GM10266 (cell line): Measurements from ENCODE around the gene SOX3.

Experiments used
- DNase-seq: peaks from one replicate; pipeline ENCODE4 v3.0.0; 2012; ENCODE audit errors: extremely low spot score
- TF ChIP-seq, protein P1 (sequence below): IDR thresholded peaks from 2 replicates; pipeline ENCODE4 v1.5.1; 2012; ENCODE audit warnings: mild to moderate bottlenecking, low read depth; ENCODE audit not compliant: control insufficient read depth, insufficient read depth; ENCODE audit errors: missing control alignments

Gene SOX3

DNA sequence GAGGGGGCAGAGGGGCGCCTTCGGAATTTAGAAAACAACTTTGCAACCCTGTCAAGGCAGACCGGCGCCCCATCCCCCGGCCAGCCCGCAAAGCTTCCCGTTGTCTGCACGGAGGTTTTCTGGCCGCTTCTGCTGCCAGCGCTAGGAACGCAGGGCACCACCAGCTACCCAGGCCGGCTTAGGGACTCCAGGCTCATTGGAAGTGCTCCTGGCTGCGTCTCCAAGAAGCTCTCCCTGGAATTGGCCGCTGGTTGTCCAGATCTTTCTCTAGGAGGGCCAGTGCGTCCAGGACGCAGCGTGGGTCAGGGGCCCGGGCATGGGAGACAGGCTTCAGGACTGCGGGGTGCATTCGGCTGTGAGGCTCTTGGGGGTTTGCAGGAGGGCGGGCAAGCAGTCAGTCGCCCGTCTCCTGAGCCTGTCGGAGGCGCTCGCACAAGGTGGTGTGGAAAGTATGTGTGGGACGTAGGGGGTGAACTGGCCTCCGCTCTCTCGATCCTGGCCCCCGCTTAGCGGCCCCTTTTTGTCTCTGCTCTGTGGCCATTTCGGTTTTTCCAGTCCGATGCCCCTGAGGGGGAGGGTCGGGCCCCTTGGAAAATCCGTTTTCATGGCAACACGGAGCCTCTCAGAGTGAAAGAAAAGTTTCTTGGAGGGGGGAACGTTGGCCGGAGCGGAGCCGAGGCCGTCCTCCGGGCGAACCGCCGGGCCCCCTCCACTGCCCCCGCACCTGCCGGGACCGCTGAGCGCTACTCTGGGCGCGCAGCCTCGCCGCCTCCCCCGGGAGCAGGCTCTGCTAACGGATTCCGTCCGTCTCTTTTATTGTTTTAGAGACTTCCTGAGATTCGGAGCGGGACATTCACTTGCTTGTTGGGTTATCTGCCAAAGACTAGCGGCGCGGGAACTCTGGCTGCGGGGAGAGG, 810 bp upstream of the SOX3 start:
- no peak for DNase-seq

DNA sequence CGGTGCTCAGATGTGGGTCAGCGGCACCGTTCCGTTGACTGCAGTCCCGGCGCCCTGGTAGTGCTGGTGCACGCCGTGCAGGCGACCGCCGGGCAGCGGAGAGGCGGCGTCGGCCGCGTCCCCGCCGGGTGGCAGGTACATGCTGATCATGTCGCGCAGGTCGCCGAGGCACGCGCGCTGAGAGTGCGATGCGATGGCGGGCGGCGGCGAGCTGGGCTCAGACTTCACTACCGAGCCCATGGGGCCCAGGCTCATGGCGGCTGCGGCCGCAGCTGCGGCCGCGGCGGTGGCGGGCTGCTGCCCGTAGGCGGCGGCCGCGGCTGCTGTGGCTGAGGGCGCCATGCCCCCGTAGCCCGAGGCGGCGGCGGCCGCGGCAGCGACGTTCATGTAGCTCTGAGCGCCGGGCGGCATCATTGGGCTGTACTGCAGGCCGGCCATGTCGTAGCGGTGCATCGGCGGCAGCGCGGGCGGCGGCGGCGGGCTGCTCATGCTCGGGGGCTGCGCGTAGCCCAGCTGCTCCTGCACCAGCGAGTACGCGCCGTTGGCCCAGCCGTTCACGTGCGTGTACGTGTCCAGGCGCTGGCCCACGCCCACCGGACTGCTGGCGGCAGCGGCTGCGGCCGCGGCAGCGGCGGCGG, 1.0 kb downstream of the SOX3 start:
- TF ChIP-seq, protein P1, sequence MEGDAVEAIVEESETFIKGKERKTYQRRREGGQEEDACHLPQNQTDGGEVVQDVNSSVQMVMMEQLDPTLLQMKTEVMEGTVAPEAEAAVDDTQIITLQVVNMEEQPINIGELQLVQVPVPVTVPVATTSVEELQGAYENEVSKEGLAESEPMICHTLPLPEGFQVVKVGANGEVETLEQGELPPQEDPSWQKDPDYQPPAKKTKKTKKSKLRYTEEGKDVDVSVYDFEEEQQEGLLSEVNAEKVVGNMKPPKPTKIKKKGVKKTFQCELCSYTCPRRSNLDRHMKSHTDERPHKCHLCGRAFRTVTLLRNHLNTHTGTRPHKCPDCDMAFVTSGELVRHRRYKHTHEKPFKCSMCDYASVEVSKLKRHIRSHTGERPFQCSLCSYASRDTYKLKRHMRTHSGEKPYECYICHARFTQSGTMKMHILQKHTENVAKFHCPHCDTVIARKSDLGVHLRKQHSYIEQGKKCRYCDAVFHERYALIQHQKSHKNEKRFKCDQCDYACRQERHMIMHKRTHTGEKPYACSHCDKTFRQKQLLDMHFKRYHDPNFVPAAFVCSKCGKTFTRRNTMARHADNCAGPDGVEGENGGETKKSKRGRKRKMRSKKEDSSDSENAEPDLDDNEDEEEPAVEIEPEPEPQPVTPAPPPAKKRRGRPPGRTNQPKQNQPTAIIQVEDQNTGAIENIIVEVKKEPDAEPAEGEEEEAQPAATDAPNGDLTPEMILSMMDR, result no peak
- DNase-seq, result no peak

More for the DNA sequence above, 810 bp upstream of the SOX3 start:
- TF ChIP-seq, protein P1, result no peak

DNA sequence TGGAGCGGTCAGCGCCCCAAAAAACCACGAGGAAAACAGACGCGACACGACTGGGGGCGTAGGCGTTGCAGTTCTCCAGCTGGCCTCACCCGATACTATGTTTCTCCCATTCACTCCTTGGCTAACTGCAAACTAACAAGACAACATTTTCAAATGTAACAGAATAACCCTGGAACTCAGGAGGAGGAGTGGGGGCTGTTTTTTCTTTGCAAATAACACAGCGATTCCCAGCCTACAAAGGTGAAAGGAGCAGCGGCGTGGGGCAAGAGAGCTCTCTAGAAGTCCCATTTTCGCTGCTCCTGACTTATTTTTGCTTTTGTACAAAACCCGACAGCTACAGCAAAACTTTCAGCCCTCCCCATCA, 1.6 kb downstream of the SOX3 start:
- DNase-seq, result no peak
- TF ChIP-seq, protein P1, result no peak

DNA sequence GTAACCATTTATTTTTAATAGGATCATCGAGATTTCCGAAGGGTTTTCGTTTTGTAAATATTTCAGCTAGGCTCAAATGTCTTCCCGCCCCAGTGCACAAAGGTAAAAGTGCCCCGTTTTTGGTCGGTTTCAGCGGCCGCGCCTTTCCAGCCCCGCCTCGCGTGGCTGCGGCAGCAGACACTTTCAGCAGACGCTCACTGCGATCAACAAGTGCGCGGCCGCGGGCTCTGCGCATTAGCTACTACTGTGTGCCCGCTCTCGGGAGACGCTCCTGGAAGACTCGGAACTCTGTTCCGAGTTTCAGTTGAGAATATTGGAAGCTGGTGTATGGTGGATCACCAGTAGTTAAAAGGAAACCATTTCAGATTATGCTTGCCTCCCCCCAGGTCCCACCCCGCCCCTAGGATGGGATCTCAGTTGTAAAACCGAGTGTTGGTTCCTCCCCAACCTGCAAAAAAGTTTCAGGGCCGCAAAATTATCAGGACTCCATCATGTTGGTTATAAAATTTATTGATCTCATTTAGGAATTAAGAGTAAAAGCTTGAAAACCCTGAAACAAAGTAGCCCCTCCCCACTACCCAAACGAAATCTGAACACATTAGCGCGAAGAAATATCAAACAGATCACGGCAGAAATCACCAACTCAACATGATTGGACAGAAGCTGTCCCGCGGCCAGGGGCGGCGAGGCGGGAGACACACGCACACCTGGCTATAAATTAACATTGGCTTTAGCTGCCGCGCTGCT, 2.2 kb downstream of the SOX3 start:
- TF ChIP-seq, protein P1, result no peak
- no peak for DNase-seq

DNA sequence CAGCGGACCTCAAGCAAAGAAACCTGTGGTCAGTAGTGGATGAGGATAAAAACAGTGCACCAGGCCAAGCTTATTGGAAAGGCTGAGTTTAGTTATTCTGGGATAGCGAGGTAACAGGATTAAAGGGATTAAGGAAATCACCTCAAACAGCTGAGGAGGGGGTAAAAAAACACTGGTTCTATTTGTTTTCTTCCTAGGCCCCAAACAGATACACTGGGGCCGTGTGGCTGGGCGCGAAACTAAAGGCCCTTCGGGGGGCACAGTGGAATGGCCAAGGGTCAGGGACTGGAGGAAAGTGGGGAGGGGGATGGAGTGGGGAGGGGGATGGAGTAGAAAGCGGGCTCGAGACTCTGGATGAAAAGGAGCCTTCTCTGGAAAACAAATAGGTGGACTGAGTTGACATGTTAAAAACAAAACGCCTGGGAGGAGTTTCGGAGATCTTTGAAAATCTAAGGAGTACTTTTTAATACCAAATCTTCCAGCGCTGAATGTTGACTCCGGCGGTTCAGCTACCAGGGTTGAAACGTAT, 2.9 kb downstream of the SOX3 start:
- TF ChIP-seq, protein P1, result no peak
- no peak for DNase-seq

DNA sequence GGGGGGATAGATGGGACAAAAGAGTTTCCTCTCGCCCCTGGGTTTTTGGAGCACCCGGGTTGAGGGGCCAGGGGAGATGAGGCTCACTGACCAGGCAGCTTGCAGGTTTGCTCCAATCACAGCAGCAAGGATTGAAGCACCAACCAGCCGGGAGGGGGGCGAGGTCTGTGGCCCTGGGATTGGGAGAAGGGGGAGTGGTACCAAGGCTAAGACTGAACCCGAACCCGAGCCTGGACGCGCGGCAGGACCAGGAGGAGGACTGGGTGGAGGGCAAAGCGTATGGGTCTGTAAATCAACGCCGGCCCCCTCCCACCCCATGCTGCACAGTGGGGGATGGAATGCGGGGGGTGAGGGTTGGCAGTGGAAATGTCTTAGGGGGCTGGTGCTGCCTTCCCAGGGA, 3.5 kb downstream of the SOX3 start:
- no peak for DNase-seq
- TF ChIP-seq, protein P1, result no peak
